Upper lobe of left lung (tissue), 6 donors: ENCODE data around the gene ATP11A. TPM values are rescaled to one million over a fixed set of nuclear protein-coding genes. Genes with fewer than 3 reads are reported as not detected.

Experiments
- ATAC-seq, 2 donors: fragments of 200-7000 bp; cut with Tn5 transposase; one replicate each; pipeline ENCODE4 v1.9.1; 2022; ENCODE audit warnings: mild to moderate bottlenecking in 2 of 2, moderate library complexity in 2 of 2; ENCODE audit not compliant: low FRiP score in 2 of 2
- DNase-seq, 2 donors: peaks; one replicate each; pipeline ENCODE4 v3.0.0-alpha.2; 2019 to 2020
- H3K27ac ChIP-seq, 4 donors: fragments of 200-600 bp; sonication (generic); one replicate each; pipeline ENCODE4 v1.5.1; 2016 to 2019
- H3K27me3 ChIP-seq, 4 donors: fragments of 200-600 bp; sonication (generic); one replicate each; pipeline ENCODE4 v1.5.1; 2017 to 2019
- H3K36me3 ChIP-seq, 4 donors: fragments of 200-600 bp; sonication (generic); one replicate each; pipeline ENCODE4 v1.5.1; 2016 to 2019
- H3K4me1 ChIP-seq, 4 donors: fragments of 200-600 bp; sonication (generic); one replicate each; pipeline ENCODE4 v1.5.1; 2018 to 2019
- H3K4me3 ChIP-seq, 4 donors: fragments of 200-600 bp; sonication (generic); one replicate each; pipeline ENCODE4 v1.5.1; 2017 to 2019; ENCODE audit warnings: mild to moderate bottlenecking in 2 of 4, moderate library complexity in 1 of 4
- H3K9me3 ChIP-seq, 4 donors: fragments of 200-600 bp; sonication (generic); one replicate each; pipeline ENCODE4 v1.5.1; 2018 to 2019
- EP300 ChIP-seq, 4 donors: sonication (generic); formaldehyde crosslinking; IDR thresholded peaks; one replicate each; pipeline ENCODE4 v1.5.1; 2017; ENCODE audit warnings: antibody characterized with exemption in 4 of 4, control low read depth in 2 of 4
- POLR2A ChIP-seq, 4 donors: fragments of 450-650 bp; IDR thresholded peaks; one replicate each; pipeline ENCODE4 v1.5.1; 2016 to 2017; ENCODE audit warnings: antibody characterized with exemption in 4 of 4, mild to moderate bottlenecking in 2 of 4
- POLR2AphosphoS5 ChIP-seq, 2 donors: sonication (generic); formaldehyde crosslinking; IDR thresholded peaks; one replicate each; pipeline ENCODE4 v1.5.1; 2017; ENCODE audit warnings: antibody characterized with exemption in 2 of 2
- WGBS, 2 donors: methylation state at CpG; one replicate each; pipeline ENCODE4 v1.1.5; 2017 to 2018; 5-methylcytosine and 5-hydroxymethylcytosine counted together
- total RNA-seq, 6 donors: library from RNA; depleted of rRNA in 4 of 6; stranded (reverse); fragments of >200 nt in 4 of 6; gene quantifications; one replicate each; pipeline versions ENCODE4 v1.1.0 to v1.2.1, GENCODE V29; 2016 to 2021
- TF ChIP-seq, protein P1 (sequence below), 6 experiments: fragments of 450-650 bp in 4 of 6; fragments of 200-600 bp in 2 of 6; sonication (generic) in 2 of 6; IDR thresholded peaks; one replicate each; pipeline ENCODE4 v1.5.1; 2016 to 2019; ENCODE audit warnings: antibody characterized with exemption in 6 of 6
- donor health status: DM: no; HTN: no; CAD: no; lungs with moderate emphysema.
- donor health status: DM: no; HTN: yes; CAD: no; lungs with severe emphysema.

The ATP11A gene
- total RNA-seq, 6 donors from 2014 or later = 159 to 285 (median 260) TPM

DNA sequence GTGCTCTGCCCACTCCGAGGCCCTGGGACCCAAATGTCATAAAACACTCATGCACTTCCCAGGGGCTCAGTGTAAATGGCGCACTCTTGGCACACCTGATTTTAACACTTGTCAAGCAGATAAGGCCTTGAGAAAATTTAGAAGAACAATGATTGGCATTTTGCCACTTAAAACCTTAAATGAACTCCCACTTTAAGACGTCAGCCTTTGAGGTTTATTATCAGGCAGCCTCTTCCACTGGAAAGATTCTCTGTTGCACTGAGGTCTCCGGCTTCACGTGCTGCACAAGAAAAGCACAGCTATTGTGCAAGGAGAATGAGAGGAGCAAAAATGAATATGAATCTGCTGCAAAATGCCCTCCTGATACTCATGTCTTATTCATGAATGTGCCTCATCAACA is 38.5 kb upstream of the ATP11A start:
- no peaks in the 10 kb centered on the region for H3K27me3 ChIP-seq
- DNase-seq = no peak
- H3K9me3 ChIP-seq = no peaks in the 10 kb centered on the region
- H3K36me3 ChIP-seq = no peaks in the 10 kb centered on the region
- WGBS, 2 donors = 53 to 56% methylated on average over 5 of the region's 5 CpGs
- no peak overlapping the region for H3K4me3 ChIP-seq
- no peak overlapping the region for H3K27ac ChIP-seq
- ATAC-seq = no peak
- no peaks in the 10 kb centered on the region for H3K4me1 ChIP-seq
- no peak for TF ChIP-seq EP300 (IDR thresholded peaks at IDR 0.05)
- TF ChIP-seq POLR2A (IDR thresholded peaks at IDR 0.05) = no peak
- TF ChIP-seq, protein P1, sequence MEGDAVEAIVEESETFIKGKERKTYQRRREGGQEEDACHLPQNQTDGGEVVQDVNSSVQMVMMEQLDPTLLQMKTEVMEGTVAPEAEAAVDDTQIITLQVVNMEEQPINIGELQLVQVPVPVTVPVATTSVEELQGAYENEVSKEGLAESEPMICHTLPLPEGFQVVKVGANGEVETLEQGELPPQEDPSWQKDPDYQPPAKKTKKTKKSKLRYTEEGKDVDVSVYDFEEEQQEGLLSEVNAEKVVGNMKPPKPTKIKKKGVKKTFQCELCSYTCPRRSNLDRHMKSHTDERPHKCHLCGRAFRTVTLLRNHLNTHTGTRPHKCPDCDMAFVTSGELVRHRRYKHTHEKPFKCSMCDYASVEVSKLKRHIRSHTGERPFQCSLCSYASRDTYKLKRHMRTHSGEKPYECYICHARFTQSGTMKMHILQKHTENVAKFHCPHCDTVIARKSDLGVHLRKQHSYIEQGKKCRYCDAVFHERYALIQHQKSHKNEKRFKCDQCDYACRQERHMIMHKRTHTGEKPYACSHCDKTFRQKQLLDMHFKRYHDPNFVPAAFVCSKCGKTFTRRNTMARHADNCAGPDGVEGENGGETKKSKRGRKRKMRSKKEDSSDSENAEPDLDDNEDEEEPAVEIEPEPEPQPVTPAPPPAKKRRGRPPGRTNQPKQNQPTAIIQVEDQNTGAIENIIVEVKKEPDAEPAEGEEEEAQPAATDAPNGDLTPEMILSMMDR (IDR thresholded peaks at IDR 0.05) = no peak
- no peak for TF ChIP-seq POLR2AphosphoS5 (IDR thresholded peaks at IDR 0.05)

GRCh38 chr13:112651750-112652511 is 37.9 kb upstream of the ATP11A start:
- Histone ChIP-seq H3K27ac (no peak overlapping the region), H3K36me3 (no peaks in the 10 kb centered on the region)
- 73 to 83% methylated on average over 7 of the region's 7 CpGs for WGBS, 2 donors

DNA sequence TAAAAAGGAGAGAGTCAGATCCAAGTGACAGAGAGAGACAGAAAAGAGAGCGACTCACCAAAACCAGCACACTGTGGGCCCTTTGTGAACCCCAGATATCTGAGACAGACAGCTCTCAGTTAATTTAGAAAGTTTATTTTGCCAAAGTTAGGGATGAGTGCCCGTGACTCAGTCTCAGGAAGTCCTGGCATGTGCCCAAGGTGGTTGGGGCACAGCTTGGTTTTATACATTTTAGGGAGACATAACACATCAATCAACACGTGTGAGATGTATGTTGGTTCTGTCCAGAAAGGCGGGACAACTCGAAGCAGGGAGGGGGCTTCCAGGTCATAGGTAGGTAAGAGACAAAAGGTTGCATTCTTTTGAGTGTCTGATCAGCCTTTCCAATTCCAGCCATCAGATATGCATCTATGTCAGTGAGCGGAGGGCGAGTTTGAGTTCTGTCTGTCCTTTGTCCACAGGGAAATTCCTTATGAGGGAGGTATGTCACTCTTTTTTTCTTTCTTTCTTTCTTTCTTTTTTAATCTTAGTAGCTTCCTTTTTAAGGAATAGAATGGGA is 37.2 kb upstream of the ATP11A start:
- ATAC-seq (no peak), DNase-seq (no peak)
- Histone ChIP-seq H3K4me3 (no peak overlapping the region), H3K9me3 (no peaks in the 10 kb centered on the region), H3K4me1 (no peaks in the 10 kb centered on the region), H3K27me3 (no peaks in the 10 kb centered on the region), H3K27ac (no peak overlapping the region), H3K36me3 (no peaks in the 10 kb centered on the region)
- WGBS, 2 donors = 69 to 72% methylated on average over 7 of the region's 7 CpGs
- TF ChIP-seq POLR2A (IDR thresholded peaks at IDR 0.05) (no peak), POLR2AphosphoS5 (IDR thresholded peaks at IDR 0.05) (no peak), EP300 (IDR thresholded peaks at IDR 0.05) (no peak)
- TF ChIP-seq, protein P1 (IDR thresholded peaks at IDR 0.05) = no peak

More at GRCh38 chr13:112651750-112652511, 37.9 kb upstream of the ATP11A start:
- Histone ChIP-seq H3K4me1 (no peaks in the 10 kb centered on the region), H3K4me3 (no peak overlapping the region), H3K9me3 (no peaks in the 10 kb centered on the region), H3K27me3 (no peaks in the 10 kb centered on the region)
- TF ChIP-seq EP300 (IDR thresholded peaks at IDR 0.05) = no peak
- no peak for TF ChIP-seq POLR2AphosphoS5 (IDR thresholded peaks at IDR 0.05)
- no peak for TF ChIP-seq POLR2A (IDR thresholded peaks at IDR 0.05)
- TF ChIP-seq, protein P1 (IDR thresholded peaks at IDR 0.05) = no peak
- ATAC-seq = no peak
- peak in 1 of 2 donors; percentile 29 for DNase-seq

- H3K9me3 ChIP-seq = no peaks in the 10 kb centered on the region
- H3K4me3 ChIP-seq = no peak overlapping the region
- H3K36me3 ChIP-seq = no peaks in the 10 kb centered on the region
- TF ChIP-seq, protein P1 (IDR thresholded peaks at IDR 0.05) = no peak
- no peak for TF ChIP-seq POLR2A (IDR thresholded peaks at IDR 0.05)
- no peak for TF ChIP-seq EP300 (IDR thresholded peaks at IDR 0.05)
- TF ChIP-seq POLR2AphosphoS5 (IDR thresholded peaks at IDR 0.05) = no peak
- peak in 1 of 2 donors; percentile 34 for ATAC-seq
- no peaks in the 10 kb centered on the region for H3K4me1 ChIP-seq
- no peak overlapping the region for H3K27ac ChIP-seq
- no peaks in the 10 kb centered on the region for H3K27me3 ChIP-seq
- 68 to 81% methylated on average over 3 of the region's 3 CpGs for WGBS, 2 donors
- DNase-seq = no peak
Observed at GRCh38 chr13:112653071-112653470, 36.8 kb upstream of the ATP11A start.
